AG10803 (cell line): Measurements from ENCODE around the gene PHLDB2.

ENCODE experiments used
- DNase-seq: peaks from one replicate; pipeline ENCODE4 v3.0.0; 2010; ENCODE audit warnings: low read depth
- H3K4me3 ChIP-seq: 2 replicates; pipeline ENCODE4 v1.5.1; 2011; ENCODE audit warnings: mild to moderate bottlenecking, low read length, control low read depth
- CTCF ChIP-seq: conservative IDR thresholded peaks from 2 replicates; pipeline ENCODE4 v1.5.1; 2011; ENCODE audit warnings: mild to moderate bottlenecking, low read length, control low read depth, inconsistent platforms

PHLDB2 gene

GRCh38 chr3:111828530-111828929 lies 30.5 kb upstream of the PHLDB2 start:
- no peak for TF ChIP-seq CTCF
- H3K4me3 ChIP-seq = no peak overlapping the region
- DNase-seq = no peak

GRCh38 chr3:111829023-111829422 lies 30.0 kb upstream of the PHLDB2 start:
- H3K4me3 ChIP-seq = no peak overlapping the region
- TF ChIP-seq CTCF = no peak
- peak; percentile 32 for DNase-seq

- TF ChIP-seq CTCF = no peak
- DNase-seq = peak; percentile 51
- H3K4me3 ChIP-seq = no peak overlapping the region
Measured at GRCh38 chr3:111831840-111832239, 27.2 kb upstream of the PHLDB2 start.

- DNase-seq = no peak
- no peak for TF ChIP-seq CTCF
- H3K4me3 ChIP-seq = no peak overlapping the region
Measured at GRCh38 chr3:111837112-111837511, 22.0 kb upstream of the PHLDB2 start.

- no peak overlapping the region for H3K4me3 ChIP-seq
- no peak for TF ChIP-seq CTCF
- no peak for DNase-seq
Measured at GRCh38 chr3:111838133-111838532, 20.9 kb upstream of the PHLDB2 start.

- DNase-seq = peak; percentile 53
- no peak overlapping the region for H3K4me3 ChIP-seq
- no peak for TF ChIP-seq CTCF
Measured at GRCh38 chr3:111846039-111846438, 13.0 kb upstream of the PHLDB2 start.

GRCh38 chr3:111846717-111847116 lies 12.3 kb upstream of the PHLDB2 start:
- DNase-seq = peak; percentile 93
- H3K4me3 ChIP-seq = no peak overlapping the region
- no peak for TF ChIP-seq CTCF
